NCI-H345 treated with DMSO at 0.1 percent for 48 hours (cell line): ENCODE results near the gene SLC22A23.

Experiments
- DNase-seq: peaks from one replicate; lab custom pipeline; 2025; ENCODE audit not compliant: unreplicated experiment; lab: John Stamatoyannopoulos, UW

The SLC22A23 gene

GRCh38 chr6:3406362-3406821 lies 50.5 kb downstream of the SLC22A23 start:
- no peak for DNase-seq

- no peak for DNase-seq
Measured at GRCh38 chr6:3405679-3406078, 51.2 kb downstream of the SLC22A23 start.

- no peak for DNase-seq
Measured at GRCh38 chr6:3405182-3405518, 51.7 kb downstream of the SLC22A23 start.

GRCh38 chr6:3403238-3404173 lies 53.3 kb downstream of the SLC22A23 start:
- no peak for DNase-seq

- DNase-seq = no peak
Measured at GRCh38 chr6:3402310-3403237, 54.3 kb downstream of the SLC22A23 start.

GRCh38 chr6:3400162-3400561 lies 56.7 kb downstream of the SLC22A23 start:
- no peak for DNase-seq

- no peak for DNase-seq
Measured at GRCh38 chr6:3398755-3399696, 57.8 kb downstream of the SLC22A23 start.

- no peak for DNase-seq
Measured at GRCh38 chr6:3398165-3398562, 58.7 kb downstream of the SLC22A23 start.

GRCh38 chr6:3397229-3398164 lies 59.4 kb downstream of the SLC22A23 start:
- DNase-seq = no peak

GRCh38 chr6:3396503-3397180 lies 60.2 kb downstream of the SLC22A23 start:
- DNase-seq = no peak

- DNase-seq = no peak
Measured at GRCh38 chr6:3394671-3395070, 62.2 kb downstream of the SLC22A23 start.

- DNase-seq = no peak
Measured at GRCh38 chr6:3393836-3394202, 63.0 kb downstream of the SLC22A23 start.

GRCh38 chr6:3392930-3393835 lies 63.7 kb downstream of the SLC22A23 start:
- no peak for DNase-seq

- DNase-seq = no peak
Measured at GRCh38 chr6:3391902-3392458, 64.9 kb downstream of the SLC22A23 start.

GRCh38 chr6:3390698-3391097 lies 66.2 kb downstream of the SLC22A23 start:
- DNase-seq = no peak

GRCh38 chr6:3389390-3390167 lies 67.3 kb downstream of the SLC22A23 start:
- no peak for DNase-seq

GRCh38 chr6:3388786-3389185 lies 68.1 kb downstream of the SLC22A23 start:
- DNase-seq = no peak
